Prostate gland (tissue), 2 donors: ENCODE results near the gene CYBC1. TPM values are rescaled to one million over a fixed set of nuclear protein-coding genes. Genes with fewer than 3 reads are reported as not detected.

Source experiments
- DNase-seq: peaks from one replicate; pipeline ENCODE4 v3.0.0-alpha.2; 2019; ENCODE audit warnings: low spot score
- H3K27ac ChIP-seq, 2 donors: fragments of 200-600 bp; sonication (generic); 2 replicates each; pipeline ENCODE4 v1.5.1; 2017 to 2019
- H3K27me3 ChIP-seq: fragments of 200-600 bp; sonication (generic); replicated peaks from 2 replicates; pipeline ENCODE4 v1.5.1; 2019; ENCODE audit not compliant: insufficient read depth
- H3K36me3 ChIP-seq, 2 donors: fragments of 200-600 bp; sonication (generic); 1 replicate in 1 of 2; 2 replicates in 1 of 2; pipeline versions ENCODE4 v1.5.1 to v1.8.1; 2017 to 2019
- H3K4me1 ChIP-seq: fragments of 200-600 bp; sonication (generic); replicated peaks from 2 replicates; pipeline ENCODE4 v1.5.1; 2019
- H3K4me3 ChIP-seq, 2 donors: fragments of 200-600 bp; sonication (generic); 2 replicates each; pipeline ENCODE4 v1.5.1; 2017 to 2019
- H3K9me3 ChIP-seq: fragments of 200-600 bp; sonication (generic); 2 replicates; pipeline ENCODE4 v1.5.1; 2017
- CTCF ChIP-seq, 4 experiments: fragments of 200-600 bp in 2 of 4; fragments of 450-650 bp in 2 of 4; sonication (generic) in 2 of 4; IDR thresholded peaks; 1 replicate in 3 of 4; 2 replicates in 1 of 4; pipeline ENCODE4 v1.5.1; 2016 to 2019; ENCODE audit warnings: antibody characterized with exemption in 4 of 4, mild to moderate bottlenecking in 2 of 4, moderate library complexity in 2 of 4
- POLR2A ChIP-seq: fragments of 450-650 bp; IDR thresholded peaks from one replicate; pipeline ENCODE4 v1.6.1; 2016; ENCODE audit warnings: antibody characterized with exemption, mild to moderate bottlenecking
- POLR2AphosphoS5 ChIP-seq: sonication (generic); formaldehyde crosslinking; IDR thresholded peaks from one replicate; pipeline ENCODE4 v1.6.1; 2017; ENCODE audit warnings: antibody characterized with exemption
- WGBS: methylation state at CpG from one replicate; pipeline ENCODE4 v1.1.5; 2018; 5-methylcytosine and 5-hydroxymethylcytosine counted together
- intact Hi-C: fragments of 100-400 bp; cut with DNase I; formaldehyde crosslinking; loops from one replicate; pipeline ENCODE4 v1.14.2; 2022
- total RNA-seq, 2 donors: library from RNA; depleted of rRNA; stranded (reverse); fragments of >200 nt; gene quantifications; one replicate each; pipeline ENCODE4 v1.1.0, GENCODE V29; 2016

Gene CYBC1
- total RNA-seq, 2 donors from 2014 or later = 74.3 to 81.8 TPM

GRCh38 chr17:82402865-82403264 lies 47.7 kb downstream of the CYBC1 start:
- no peak overlapping the region for H3K4me3 ChIP-seq
- no peak overlapping the region for H3K27ac ChIP-seq
- no peaks in the 10 kb centered on the region for H3K27me3 ChIP-seq
- TF ChIP-seq CTCF (IDR thresholded peaks at IDR 0.05) (no peak), POLR2A (no peak), POLR2AphosphoS5 (no peak)
- WGBS = 84% methylated on average over 7 of the region's 7 CpGs
- H3K9me3 ChIP-seq = no peaks in the 10 kb centered on the region
- DNase-seq = no peak
- H3K36me3 ChIP-seq = peaks cover 0 to 12% of the 10 kb centered on the region in 2 donors
- H3K4me1 ChIP-seq = no peaks in the 10 kb centered on the region
- intact Hi-C loops = no loop called here

- H3K27me3 ChIP-seq = no peaks in the 10 kb centered on the region
- H3K4me3 ChIP-seq = no peak overlapping the region
- no peak overlapping the region for H3K27ac ChIP-seq
- no peak for DNase-seq
- H3K9me3 ChIP-seq = no peaks in the 10 kb centered on the region
- peaks cover 0 to 12% of the 10 kb centered on the region in 2 donors for H3K36me3 ChIP-seq
- intact Hi-C loops = no loop called here
- no peak for TF ChIP-seq POLR2AphosphoS5
- TF ChIP-seq CTCF (IDR thresholded peaks at IDR 0.05) = no peak
- 81% methylated on average over 19 of the region's 19 CpGs for WGBS
- H3K4me1 ChIP-seq = no peaks in the 10 kb centered on the region
Observed at GRCh38 chr17:82400830-82401229, 49.7 kb downstream of the CYBC1 start.

GRCh38 chr17:82400206-82400605 lies 50.3 kb downstream of the CYBC1 start:
- no peak for DNase-seq
- H3K36me3 ChIP-seq = peaks cover 0 to 12% of the 10 kb centered on the region in 2 donors
- no peaks in the 10 kb centered on the region for H3K27me3 ChIP-seq
- intact Hi-C loops = no loop called here
- no peak overlapping the region for H3K4me3 ChIP-seq
- WGBS = 66% methylated on average over 7 of the region's 7 CpGs
- H3K27ac ChIP-seq = no peak overlapping the region
- no peaks in the 10 kb centered on the region for H3K4me1 ChIP-seq
- H3K9me3 ChIP-seq = no peaks in the 10 kb centered on the region
- TF ChIP-seq POLR2A (no peak), POLR2AphosphoS5 (no peak), CTCF (IDR thresholded peaks at IDR 0.05) (no peak)

- DNase-seq = no peak
- Histone ChIP-seq H3K4me1 (no peaks in the 10 kb centered on the region), H3K27ac (no peak overlapping the region), H3K36me3 (peaks cover 0 to 12% of the 10 kb centered on the region in 2 donors), H3K27me3 (no peaks in the 10 kb centered on the region), H3K9me3 (no peaks in the 10 kb centered on the region), H3K4me3 (no peak overlapping the region)
- WGBS = 76% methylated on average over 16 of the region's 18 CpGs
- TF ChIP-seq POLR2AphosphoS5 (no peak), CTCF (IDR thresholded peaks at IDR 0.05) (no peak), POLR2A (no peak)
- intact Hi-C loops = no loop called here
Observed at GRCh38 chr17:82399601-82400101, 50.9 kb downstream of the CYBC1 start.

GRCh38 chr17:82399041-82399441 lies 51.5 kb downstream of the CYBC1 start:
- DNase-seq = no peak
- Histone ChIP-seq H3K27ac (no peak overlapping the region), H3K9me3 (no peaks in the 10 kb centered on the region), H3K4me3 (no peak overlapping the region), H3K36me3 (peaks cover 0 to 9% of the 10 kb centered on the region in 2 donors), H3K4me1 (no peaks in the 10 kb centered on the region), H3K27me3 (no peaks in the 10 kb centered on the region)
- intact Hi-C loops = no loop called here
- TF ChIP-seq POLR2AphosphoS5 (no peak), POLR2A (no peak), CTCF (IDR thresholded peaks at IDR 0.05) (no peak)
- 44% methylated on average over 13 of the region's 13 CpGs for WGBS
